Uterus (tissue), 4 donors: Measurements from ENCODE around the gene NECTIN1. TPM values are rescaled to one million over a fixed set of nuclear protein-coding genes. Genes with fewer than 3 reads are reported as not detected.

ENCODE experiments used
- DNase-seq, 2 donors: peaks; one replicate each; pipeline ENCODE4 v3.0.0-alpha.2; 2019 to 2020
- H3K27ac ChIP-seq, 2 donors: fragments of 200-600 bp; sonication (generic); 1 replicate in 1 of 2; 2 replicates in 1 of 2; pipeline ENCODE4 v1.5.1; 2016 to 2018
- H3K27me3 ChIP-seq, 2 donors: fragments of 200-600 bp; sonication (generic); one replicate each; pipeline ENCODE4 v1.5.1; 2018 to 2019; ENCODE audit warnings: control low read depth in 1 of 2
- H3K36me3 ChIP-seq, 2 donors: fragments of 200-600 bp; sonication (generic); one replicate each; pipeline ENCODE4 v1.5.1; 2019; ENCODE audit warnings: control low read depth in 1 of 2
- H3K4me1 ChIP-seq, 2 donors: fragments of 200-600 bp; sonication (generic); one replicate each; pipeline ENCODE4 v1.5.1; 2018 to 2019; ENCODE audit warnings: control low read depth in 1 of 2
- H3K4me3 ChIP-seq, 2 donors: fragments of 200-600 bp; sonication (generic); 1 replicate in 1 of 2; 2 replicates in 1 of 2; pipeline ENCODE4 v1.5.1; 2018 to 2019; ENCODE audit warnings: mild to moderate bottlenecking in 1 of 2
- H3K9me3 ChIP-seq, 2 donors: fragments of 200-600 bp; sonication (generic); one replicate each; pipeline ENCODE4 v1.5.1; 2019; ENCODE audit warnings: control low read depth in 1 of 2
- POLR2A ChIP-seq, 2 donors: fragments of 450-650 bp; IDR thresholded peaks; one replicate each; pipeline ENCODE4 v1.6.1; 2016; ENCODE audit warnings: antibody characterized with exemption in 2 of 2, mild to moderate bottlenecking in 1 of 2, moderate library complexity in 1 of 2
- intact Hi-C: fragments of 100-400 bp; cut with DNase I; formaldehyde crosslinking; loops from one replicate; pipeline ENCODE4 v1.15.1; 2023; ENCODE audit warnings: low total_unique reads
- total RNA-seq, 4 donors: library from RNA; depleted of rRNA in 3 of 4; stranded (reverse); fragments of >200 nt in 3 of 4; gene quantifications; one replicate each; pipeline versions ENCODE4 v1.1.0 to v1.2.4, GENCODE V29; 2014 to 2023
- TF ChIP-seq, protein P1 (sequence below), 4 experiments: fragments of 200-600 bp in 2 of 4; fragments of 450-650 bp in 2 of 4; sonication (generic) in 2 of 4; IDR thresholded peaks; one replicate each; pipeline ENCODE4 v1.5.1; 2016 to 2019; ENCODE audit warnings: antibody characterized with exemption in 4 of 4, mild to moderate bottlenecking in 2 of 4, moderate library complexity in 1 of 4
- donor health status: DM: yes; HTN: yes; CAD: no.

Gene NECTIN1
- total RNA-seq, 4 donors from 2014 or later = 1.3 to 10.6 (median 9.2) TPM; not detected in 1

DNA sequence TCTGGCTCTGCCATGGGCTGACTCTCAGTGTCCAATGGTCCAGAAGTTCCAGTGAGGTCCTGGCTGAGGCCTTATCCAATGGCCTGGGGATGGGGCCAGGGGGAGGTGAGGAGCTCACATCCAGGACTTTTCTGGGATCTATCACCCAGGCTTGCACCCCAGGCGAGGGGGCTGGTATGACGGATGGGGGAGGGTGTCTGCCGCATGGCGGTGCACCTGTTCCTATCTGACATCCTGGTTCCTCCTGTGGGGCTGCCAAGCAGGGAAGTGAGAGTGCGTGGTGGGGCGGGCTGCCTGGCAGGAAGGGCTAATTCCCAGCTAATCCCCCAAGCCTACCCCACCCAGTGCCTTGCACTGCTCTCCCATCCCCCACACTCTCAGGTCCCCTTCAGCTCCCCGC, 102.1 kb downstream of the NECTIN1 start:
- Histone ChIP-seq H3K27me3 (no peaks in the 10 kb centered on the region), H3K9me3 (no peaks in the 10 kb centered on the region), H3K36me3 (no peaks in the 10 kb centered on the region), H3K4me1 (no peaks in the 10 kb centered on the region), H3K27ac (no peak overlapping the region), H3K4me3 (no peak overlapping the region)
- intact Hi-C loops = no loop called here
- DNase-seq = no peak
- TF ChIP-seq, protein P1, sequence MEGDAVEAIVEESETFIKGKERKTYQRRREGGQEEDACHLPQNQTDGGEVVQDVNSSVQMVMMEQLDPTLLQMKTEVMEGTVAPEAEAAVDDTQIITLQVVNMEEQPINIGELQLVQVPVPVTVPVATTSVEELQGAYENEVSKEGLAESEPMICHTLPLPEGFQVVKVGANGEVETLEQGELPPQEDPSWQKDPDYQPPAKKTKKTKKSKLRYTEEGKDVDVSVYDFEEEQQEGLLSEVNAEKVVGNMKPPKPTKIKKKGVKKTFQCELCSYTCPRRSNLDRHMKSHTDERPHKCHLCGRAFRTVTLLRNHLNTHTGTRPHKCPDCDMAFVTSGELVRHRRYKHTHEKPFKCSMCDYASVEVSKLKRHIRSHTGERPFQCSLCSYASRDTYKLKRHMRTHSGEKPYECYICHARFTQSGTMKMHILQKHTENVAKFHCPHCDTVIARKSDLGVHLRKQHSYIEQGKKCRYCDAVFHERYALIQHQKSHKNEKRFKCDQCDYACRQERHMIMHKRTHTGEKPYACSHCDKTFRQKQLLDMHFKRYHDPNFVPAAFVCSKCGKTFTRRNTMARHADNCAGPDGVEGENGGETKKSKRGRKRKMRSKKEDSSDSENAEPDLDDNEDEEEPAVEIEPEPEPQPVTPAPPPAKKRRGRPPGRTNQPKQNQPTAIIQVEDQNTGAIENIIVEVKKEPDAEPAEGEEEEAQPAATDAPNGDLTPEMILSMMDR (IDR thresholded peaks at IDR 0.05) = no peak
- no peak for TF ChIP-seq POLR2A (IDR thresholded peaks at IDR 0.05)

DNA sequence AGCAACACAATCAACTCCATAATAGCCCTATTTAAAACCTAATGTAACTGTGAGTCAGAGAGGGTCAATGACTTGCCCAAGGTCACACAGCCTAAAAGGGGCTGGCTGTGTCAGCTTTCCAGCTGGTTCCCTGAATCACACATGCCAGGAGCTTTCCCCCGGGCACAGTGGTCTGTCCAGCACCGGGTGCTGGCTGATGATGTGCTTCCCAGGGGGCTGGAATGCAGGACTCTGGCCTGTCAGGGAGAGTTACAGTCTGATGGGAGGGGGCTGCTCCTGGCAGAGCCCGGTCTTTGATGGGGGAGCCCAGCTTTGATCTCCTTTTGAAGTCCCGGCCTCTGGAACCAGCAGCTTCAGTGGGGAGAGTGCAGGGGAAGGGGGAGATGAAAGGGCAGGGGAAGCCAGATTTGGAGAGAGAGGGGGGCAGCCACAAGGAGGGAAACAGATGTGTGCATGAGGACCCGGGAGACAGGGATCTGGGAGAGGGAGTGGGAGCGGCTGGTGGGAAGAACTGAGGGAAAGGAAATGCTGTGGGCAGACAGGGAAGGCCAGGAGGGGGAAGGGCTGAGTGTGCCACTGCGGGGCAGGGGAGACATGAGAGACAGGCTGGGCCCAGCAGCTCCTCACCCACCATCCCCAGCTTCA, 102.7 kb downstream of the NECTIN1 start:
- DNase-seq = no peak
- Histone ChIP-seq H3K4me1 (no peaks in the 10 kb centered on the region), H3K36me3 (no peaks in the 10 kb centered on the region), H3K4me3 (no peak overlapping the region), H3K9me3 (no peaks in the 10 kb centered on the region), H3K27me3 (no peaks in the 10 kb centered on the region), H3K27ac (no peak overlapping the region)
- TF ChIP-seq, protein P1 (IDR thresholded peaks at IDR 0.05) = no peak
- TF ChIP-seq POLR2A (IDR thresholded peaks at IDR 0.05) = no peak
- intact Hi-C loops = no loop called here

DNA sequence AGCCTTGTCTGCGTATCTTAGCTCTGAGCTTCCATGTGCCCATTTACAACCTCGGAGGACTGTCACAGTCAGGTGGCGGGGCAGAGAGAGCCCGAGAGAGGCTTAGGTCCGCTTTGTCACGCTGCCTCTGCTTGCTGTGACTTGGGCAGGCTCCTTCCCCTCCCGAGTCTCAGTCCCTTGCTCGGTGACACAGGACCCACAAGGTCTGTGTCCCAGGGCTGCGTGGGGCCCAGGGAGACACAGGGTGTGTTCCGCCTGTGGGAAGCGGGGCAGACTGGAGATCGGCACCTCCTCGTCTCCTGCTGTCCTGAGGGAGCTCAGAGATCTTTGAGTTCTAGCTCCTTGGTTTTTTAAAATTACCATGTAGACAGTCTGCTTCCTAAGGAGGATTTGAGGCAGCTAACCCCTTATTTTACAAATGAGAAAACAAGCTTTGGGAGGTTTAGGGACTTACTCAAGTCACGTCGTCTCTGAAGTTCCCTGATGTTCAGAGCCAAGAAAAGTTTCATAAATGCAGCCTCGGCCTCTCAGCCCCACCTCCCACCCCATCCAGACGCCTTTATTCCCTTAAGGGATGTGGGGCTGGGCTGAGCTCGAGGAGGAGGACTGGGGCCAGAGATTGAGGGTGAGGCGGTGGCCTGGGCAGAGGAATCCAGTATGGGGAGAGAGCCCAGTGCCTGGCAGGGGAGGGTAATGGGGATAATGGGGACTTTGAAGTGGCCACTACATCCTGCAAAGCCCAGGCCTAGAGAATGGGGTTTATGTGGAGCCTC, 103.6 kb downstream of the NECTIN1 start:
- Histone ChIP-seq H3K4me1 (no peaks in the 10 kb centered on the region), H3K27ac (no peak overlapping the region), H3K4me3 (no peak overlapping the region), H3K27me3 (no peaks in the 10 kb centered on the region), H3K9me3 (no peaks in the 10 kb centered on the region), H3K36me3 (no peaks in the 10 kb centered on the region)
- no peak for DNase-seq
- intact Hi-C loops = no loop called here
- TF ChIP-seq POLR2A (IDR thresholded peaks at IDR 0.05) = no peak
- TF ChIP-seq, protein P1 (IDR thresholded peaks at IDR 0.05) = no peak

DNA sequence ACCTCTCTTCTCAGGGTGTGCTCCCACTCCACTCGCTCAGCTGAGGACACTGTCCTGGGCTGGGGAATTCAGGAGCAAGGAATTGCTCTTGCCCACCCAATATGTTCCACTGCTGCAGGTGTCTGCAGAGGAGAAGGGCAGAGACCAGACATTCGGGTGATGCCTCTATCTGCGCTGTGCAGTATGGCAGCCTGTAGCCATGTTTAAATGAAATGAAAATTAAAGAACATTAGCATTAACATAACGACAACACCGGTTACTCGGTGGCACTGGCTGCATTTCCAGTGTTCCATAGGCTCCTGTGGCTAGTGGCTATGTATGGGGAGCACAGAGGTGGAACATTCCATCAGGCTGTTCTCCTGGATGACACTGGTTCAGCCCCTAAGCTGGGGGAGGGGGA, 104.4 kb downstream of the NECTIN1 start:
- Histone ChIP-seq H3K4me3 (no peak overlapping the region), H3K27ac (no peak overlapping the region), H3K4me1 (no peaks in the 10 kb centered on the region), H3K27me3 (no peaks in the 10 kb centered on the region), H3K36me3 (no peaks in the 10 kb centered on the region), H3K9me3 (no peaks in the 10 kb centered on the region)
- intact Hi-C loops = no loop called here
- TF ChIP-seq, protein P1 (IDR thresholded peaks at IDR 0.05) = no peak
- no peak for TF ChIP-seq POLR2A (IDR thresholded peaks at IDR 0.05)
- DNase-seq = no peak

DNA sequence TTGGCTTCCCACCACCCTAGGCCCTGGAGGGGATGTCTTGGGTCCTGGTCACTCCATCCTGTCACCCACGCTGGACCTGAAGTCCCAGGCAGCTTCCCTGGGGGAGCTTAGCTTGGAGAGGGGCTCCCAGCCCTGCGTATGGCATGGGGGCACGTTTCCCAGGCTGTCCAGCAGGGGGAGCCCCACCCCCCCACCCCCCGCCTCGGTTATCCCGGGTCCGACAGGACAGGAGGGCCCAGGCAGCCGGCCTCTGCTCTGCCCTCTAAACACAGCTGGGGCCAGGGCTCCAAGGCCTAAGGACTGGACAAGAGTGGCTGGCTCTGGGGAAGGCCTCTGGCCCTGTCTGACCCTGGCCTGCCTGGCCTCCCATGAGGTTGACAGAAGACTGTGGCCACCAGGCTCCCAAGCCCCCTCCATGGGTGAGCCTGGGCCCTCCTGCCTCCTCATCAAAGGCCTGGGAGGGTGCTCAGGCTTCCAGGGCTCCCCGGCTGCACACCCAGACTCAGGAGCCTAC, 104.8 kb downstream of the NECTIN1 start:
- Histone ChIP-seq H3K4me1 (no peaks in the 10 kb centered on the region), H3K27me3 (no peaks in the 10 kb centered on the region), H3K27ac (no peak overlapping the region), H3K36me3 (no peaks in the 10 kb centered on the region), H3K9me3 (no peaks in the 10 kb centered on the region), H3K4me3 (no peak overlapping the region)
- intact Hi-C loops = no loop called here
- TF ChIP-seq, protein P1 (IDR thresholded peaks at IDR 0.05) = peak in 2 of 4 experiments; percentile 13 to 30
- TF ChIP-seq POLR2A (IDR thresholded peaks at IDR 0.05) = no peak
- no peak for DNase-seq
